Mucosa of descending colon (tissue), 3 donors: ENCODE measurements around the gene CLK3. TPM values are rescaled to one million over a fixed set of nuclear protein-coding genes. Genes with fewer than 3 reads are reported as not detected.

ENCODE experiments used
- ATAC-seq: fragments of 200-7000 bp; cut with Tn5 transposase; one replicate; pipeline ENCODE4 v1.9.1; 2020; ENCODE audit warnings: mild to moderate bottlenecking, moderate library complexity
- DNase-seq, 3 donors: peaks; one replicate each; pipeline ENCODE4 v3.0.0-alpha.2; 2020
- H3K36me3 ChIP-seq: fragments of 200-600 bp; one replicate; pipeline ENCODE4 v1.8.0; 2021; ENCODE audit warnings: low read depth, mild to moderate bottlenecking
- H3K4me1 ChIP-seq: fragments of 200-600 bp; one replicate; pipeline ENCODE4 v1.8.0; 2021; ENCODE audit warnings: low read depth, mild to moderate bottlenecking
- H3K4me3 ChIP-seq: fragments of 200-600 bp; one replicate; pipeline ENCODE4 v1.8.0; 2021; ENCODE audit warnings: mild to moderate bottlenecking
- H3K9me3 ChIP-seq: fragments of 200-600 bp; one replicate; pipeline ENCODE4 v1.8.0; 2021; ENCODE audit warnings: mild to moderate bottlenecking
- intact Hi-C, 2 donors: fragments of 100-400 bp; cut with DNase I in 1 of 2; cut with micrococcal nuclease in 1 of 2; formaldehyde crosslinking; loops; one replicate each; pipeline versions ENCODE4 v1.11.0 to v1.11.1; 2022; cut with DNase I, micrococcal nuclease
- total RNA-seq, 3 donors: library from RNA; stranded (reverse); fragmentation: NEBNext Ultra II Directional in 2 of 3; extraction: Animal tissue kit (Norgen Biotek cat#: 25700) in 2 of 3; gene quantifications; one replicate each; pipeline versions ENCODE4 v1.2.1 to v1.2.4, GENCODE V29; 2021 to 2023
- TF ChIP-seq, protein P1 (sequence below): fragments of 200-600 bp; IDR thresholded peaks from one replicate; pipeline ENCODE4 v1.8.0; 2022; ENCODE audit warnings: antibody characterized with exemption, mild to moderate bottlenecking
- donor health status: DM: no; HTN: no; CAD: no; lungs with moderate emphysema.
- donor health status: DM: no; HTN: no; CAD: no.
- donor health status: DM: no; HTN: yes; CAD: no.

CLK3 gene
- total RNA-seq, 3 donors from 2014 or later: 92.7 to 120 (median 110) TPM

- intact Hi-C loops: no loop called here
- TF ChIP-seq, protein P1, sequence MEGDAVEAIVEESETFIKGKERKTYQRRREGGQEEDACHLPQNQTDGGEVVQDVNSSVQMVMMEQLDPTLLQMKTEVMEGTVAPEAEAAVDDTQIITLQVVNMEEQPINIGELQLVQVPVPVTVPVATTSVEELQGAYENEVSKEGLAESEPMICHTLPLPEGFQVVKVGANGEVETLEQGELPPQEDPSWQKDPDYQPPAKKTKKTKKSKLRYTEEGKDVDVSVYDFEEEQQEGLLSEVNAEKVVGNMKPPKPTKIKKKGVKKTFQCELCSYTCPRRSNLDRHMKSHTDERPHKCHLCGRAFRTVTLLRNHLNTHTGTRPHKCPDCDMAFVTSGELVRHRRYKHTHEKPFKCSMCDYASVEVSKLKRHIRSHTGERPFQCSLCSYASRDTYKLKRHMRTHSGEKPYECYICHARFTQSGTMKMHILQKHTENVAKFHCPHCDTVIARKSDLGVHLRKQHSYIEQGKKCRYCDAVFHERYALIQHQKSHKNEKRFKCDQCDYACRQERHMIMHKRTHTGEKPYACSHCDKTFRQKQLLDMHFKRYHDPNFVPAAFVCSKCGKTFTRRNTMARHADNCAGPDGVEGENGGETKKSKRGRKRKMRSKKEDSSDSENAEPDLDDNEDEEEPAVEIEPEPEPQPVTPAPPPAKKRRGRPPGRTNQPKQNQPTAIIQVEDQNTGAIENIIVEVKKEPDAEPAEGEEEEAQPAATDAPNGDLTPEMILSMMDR: no peak
- no peak overlapping the region for H3K4me3 ChIP-seq
Measured at GRCh38 chr15:74578496-74578994, 37.1 kb upstream of the CLK3 start.

GRCh38 chr15:74579001-74579400 is 36.6 kb upstream of the CLK3 start:
- intact Hi-C loops: no loop called here
- Histone ChIP-seq H3K9me3 (no peaks in the 10 kb centered on the region), H3K36me3 (no peaks in the 10 kb centered on the region), H3K4me1 (no peaks in the 10 kb centered on the region), H3K4me3 (no peak overlapping the region)
- TF ChIP-seq, protein P1: no peak
- no peak for DNase-seq
- no peak for ATAC-seq

More at GRCh38 chr15:74578496-74578994, 37.1 kb upstream of the CLK3 start:
- Histone ChIP-seq H3K36me3 (no peaks in the 10 kb centered on the region), H3K4me1 (no peaks in the 10 kb centered on the region), H3K9me3 (no peaks in the 10 kb centered on the region)
- ATAC-seq (no peak), DNase-seq (no peak)

DNA sequence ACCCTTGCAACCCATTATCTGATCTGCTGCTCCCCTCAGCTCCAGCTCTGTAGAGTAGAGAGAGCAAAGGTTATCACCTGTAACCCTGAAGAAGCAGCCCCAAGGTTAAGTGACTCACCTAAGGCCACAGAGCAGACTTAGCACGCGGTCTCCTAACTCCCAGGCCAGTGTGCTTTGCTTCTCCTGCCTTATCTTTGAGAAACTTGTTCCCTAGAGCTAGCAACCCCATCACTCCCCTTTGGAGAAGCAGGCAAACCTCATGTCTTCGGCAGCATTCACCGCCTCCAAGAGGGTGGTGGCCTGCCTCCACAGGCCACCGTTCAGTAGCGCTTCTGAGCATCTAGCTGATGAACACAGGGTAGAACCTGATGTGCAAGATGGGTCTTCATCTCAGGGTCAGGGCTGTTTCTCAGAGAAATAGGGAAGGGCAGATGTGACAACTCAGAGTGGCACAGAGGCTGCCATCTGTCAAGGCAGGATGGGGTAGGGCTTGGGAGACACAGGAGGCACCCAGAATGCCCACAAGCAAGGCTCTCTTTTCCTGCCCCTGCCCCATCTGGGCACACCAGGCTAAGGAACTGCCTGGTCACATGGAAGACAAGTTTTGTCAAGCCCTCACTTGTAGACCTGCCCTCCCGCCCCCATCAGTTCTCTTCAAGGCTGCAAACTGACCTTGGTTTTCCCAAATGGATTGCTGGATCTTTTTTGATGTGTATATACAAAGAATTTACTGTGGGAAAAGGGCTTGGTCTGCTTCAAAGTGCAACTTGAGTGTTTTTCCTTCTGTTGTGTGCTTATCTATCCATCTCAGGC is 34.9 kb upstream of the CLK3 start:
- no peak for DNase-seq
- Histone ChIP-seq H3K36me3 (no peaks in the 10 kb centered on the region), H3K9me3 (no peaks in the 10 kb centered on the region), H3K4me1 (no peaks in the 10 kb centered on the region), H3K4me3 (no peak overlapping the region)
- ATAC-seq: no peak
- TF ChIP-seq, protein P1: no peak
- intact Hi-C loops: no loop called here

DNA sequence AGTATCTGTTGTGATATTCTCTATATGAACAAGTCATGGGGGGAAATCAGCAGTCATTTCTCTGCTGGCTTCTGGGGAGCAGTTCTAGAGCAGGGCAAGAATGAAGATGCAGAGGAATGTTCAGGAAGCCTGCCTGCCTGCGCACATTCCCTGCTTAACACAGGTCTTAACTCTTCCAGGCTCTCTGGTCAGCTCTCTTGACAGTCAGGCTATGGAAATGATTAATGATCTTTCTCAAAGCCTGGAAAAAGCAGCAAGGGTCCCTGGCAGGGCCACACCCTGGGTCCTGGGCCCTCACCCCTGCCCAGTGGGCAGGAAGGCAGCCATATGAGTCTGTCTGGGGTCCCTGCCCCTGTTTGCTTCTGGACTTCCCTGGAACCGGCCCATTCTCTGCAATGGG is 31.4 kb upstream of the CLK3 start:
- ATAC-seq (no peak), DNase-seq (no peak)
- no peaks in the 10 kb centered on the region for H3K36me3 ChIP-seq
- TF ChIP-seq, protein P1: no peak
- H3K4me1 ChIP-seq: no peaks in the 10 kb centered on the region
- no peak overlapping the region for H3K4me3 ChIP-seq
- intact Hi-C loops: no loop called here
- H3K9me3 ChIP-seq: no peaks in the 10 kb centered on the region

DNA sequence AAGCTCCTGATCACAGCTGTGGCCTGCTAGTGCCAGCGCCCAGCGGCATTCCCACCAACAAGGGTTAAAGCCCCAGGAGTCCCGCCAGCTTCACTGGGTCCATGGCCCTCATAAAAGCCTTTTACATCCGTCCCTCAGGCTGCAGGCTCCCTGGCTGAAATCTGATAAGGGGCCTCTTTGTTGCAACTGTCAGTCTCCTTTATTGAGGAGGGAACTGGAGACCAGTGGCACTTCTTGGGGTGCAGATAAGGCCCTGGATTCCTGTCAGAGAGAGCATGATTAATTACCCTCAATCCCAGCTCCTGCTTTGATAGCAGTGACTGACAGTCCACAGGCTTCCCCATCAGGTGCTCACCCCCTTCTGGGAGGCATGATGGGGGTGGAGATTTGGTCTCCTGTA is 30.9 kb upstream of the CLK3 start:
- TF ChIP-seq, protein P1: no peak
- DNase-seq (no peak), ATAC-seq (no peak)
- H3K9me3 ChIP-seq: no peaks in the 10 kb centered on the region
- H3K4me1 ChIP-seq: no peaks in the 10 kb centered on the region
- H3K4me3 ChIP-seq: no peak overlapping the region
- intact Hi-C loops: no loop called here
- no peaks in the 10 kb centered on the region for H3K36me3 ChIP-seq
